DND-41 (cell line): Measurements from ENCODE around the gene REPS1.

ENCODE experiments used
- EZH2 ChIP-seq: IDR thresholded peaks from 3 replicates; pipeline ENCODE4 v1.6.1; 2012; ENCODE audit warnings: borderline replicate concordance, low read depth, mild to moderate bottlenecking, moderate library complexity, low read length, inconsistent platforms; ENCODE audit not compliant: severe bottlenecking
- TF ChIP-seq, protein P1 (sequence below): IDR thresholded peaks from 2 replicates; pipeline ENCODE4 v1.5.1; 2012; ENCODE audit warnings: borderline replicate concordance, low read length, moderate library complexity, mild to moderate bottlenecking; ENCODE audit not compliant: poor library complexity, severe bottlenecking; ENCODE audit errors: extremely low read depth

DNA sequence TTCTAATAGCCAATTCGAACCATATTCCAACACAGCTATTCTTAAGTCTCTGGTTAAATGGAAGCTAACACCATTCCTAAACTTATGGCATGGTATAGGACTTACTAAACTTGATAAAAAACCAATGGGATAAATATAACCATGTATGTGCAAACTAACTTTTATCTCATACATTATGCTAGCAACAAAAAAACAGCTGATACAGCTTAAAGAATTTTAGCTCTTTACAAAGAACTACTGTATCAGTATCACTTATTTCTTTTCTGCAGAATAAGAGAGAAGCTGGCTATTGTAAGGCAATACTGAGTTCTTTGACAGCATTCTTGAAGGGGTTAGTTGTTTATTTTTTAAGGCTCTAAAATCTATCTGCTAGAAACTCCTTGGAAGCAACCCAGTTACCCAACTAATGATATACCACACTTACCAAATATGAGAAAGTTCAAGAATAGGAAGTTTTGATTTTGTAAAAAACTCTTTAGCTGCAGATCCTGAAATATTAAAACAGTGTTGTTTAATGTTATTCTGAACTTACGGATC, 44.9 kb downstream of the REPS1 start:
- TF ChIP-seq EZH2: no peak
- TF ChIP-seq, protein P1, sequence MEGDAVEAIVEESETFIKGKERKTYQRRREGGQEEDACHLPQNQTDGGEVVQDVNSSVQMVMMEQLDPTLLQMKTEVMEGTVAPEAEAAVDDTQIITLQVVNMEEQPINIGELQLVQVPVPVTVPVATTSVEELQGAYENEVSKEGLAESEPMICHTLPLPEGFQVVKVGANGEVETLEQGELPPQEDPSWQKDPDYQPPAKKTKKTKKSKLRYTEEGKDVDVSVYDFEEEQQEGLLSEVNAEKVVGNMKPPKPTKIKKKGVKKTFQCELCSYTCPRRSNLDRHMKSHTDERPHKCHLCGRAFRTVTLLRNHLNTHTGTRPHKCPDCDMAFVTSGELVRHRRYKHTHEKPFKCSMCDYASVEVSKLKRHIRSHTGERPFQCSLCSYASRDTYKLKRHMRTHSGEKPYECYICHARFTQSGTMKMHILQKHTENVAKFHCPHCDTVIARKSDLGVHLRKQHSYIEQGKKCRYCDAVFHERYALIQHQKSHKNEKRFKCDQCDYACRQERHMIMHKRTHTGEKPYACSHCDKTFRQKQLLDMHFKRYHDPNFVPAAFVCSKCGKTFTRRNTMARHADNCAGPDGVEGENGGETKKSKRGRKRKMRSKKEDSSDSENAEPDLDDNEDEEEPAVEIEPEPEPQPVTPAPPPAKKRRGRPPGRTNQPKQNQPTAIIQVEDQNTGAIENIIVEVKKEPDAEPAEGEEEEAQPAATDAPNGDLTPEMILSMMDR: no peak
